Gastrocnemius medialis (tissue), 4 donors: Measurements from ENCODE around the gene MYLK.

Experiments used
- POLR2A ChIP-seq, 2 donors: fragments of 450-650 bp; IDR thresholded peaks; one replicate each; pipeline ENCODE4 v1.6.1; 2017; ENCODE audit warnings: antibody characterized with exemption in 2 of 2, mild to moderate bottlenecking in 2 of 2, moderate library complexity in 2 of 2
- TF ChIP-seq, protein P1 (sequence below), 5 experiments: fragments of 450-650 bp in 3 of 5; fragments of 200-600 bp in 2 of 5; sonication (generic) in 2 of 5; IDR thresholded peaks in 4 of 5; conservative IDR thresholded peaks in 1 of 5; 1 replicate in 4 of 5; 2 replicates in 1 of 5; pipeline ENCODE4 v1.5.1; 2016 to 2019; ENCODE audit warnings: antibody characterized with exemption in 5 of 5, mild to moderate bottlenecking in 3 of 5, moderate library complexity in 3 of 5

- TF ChIP-seq, protein P1, sequence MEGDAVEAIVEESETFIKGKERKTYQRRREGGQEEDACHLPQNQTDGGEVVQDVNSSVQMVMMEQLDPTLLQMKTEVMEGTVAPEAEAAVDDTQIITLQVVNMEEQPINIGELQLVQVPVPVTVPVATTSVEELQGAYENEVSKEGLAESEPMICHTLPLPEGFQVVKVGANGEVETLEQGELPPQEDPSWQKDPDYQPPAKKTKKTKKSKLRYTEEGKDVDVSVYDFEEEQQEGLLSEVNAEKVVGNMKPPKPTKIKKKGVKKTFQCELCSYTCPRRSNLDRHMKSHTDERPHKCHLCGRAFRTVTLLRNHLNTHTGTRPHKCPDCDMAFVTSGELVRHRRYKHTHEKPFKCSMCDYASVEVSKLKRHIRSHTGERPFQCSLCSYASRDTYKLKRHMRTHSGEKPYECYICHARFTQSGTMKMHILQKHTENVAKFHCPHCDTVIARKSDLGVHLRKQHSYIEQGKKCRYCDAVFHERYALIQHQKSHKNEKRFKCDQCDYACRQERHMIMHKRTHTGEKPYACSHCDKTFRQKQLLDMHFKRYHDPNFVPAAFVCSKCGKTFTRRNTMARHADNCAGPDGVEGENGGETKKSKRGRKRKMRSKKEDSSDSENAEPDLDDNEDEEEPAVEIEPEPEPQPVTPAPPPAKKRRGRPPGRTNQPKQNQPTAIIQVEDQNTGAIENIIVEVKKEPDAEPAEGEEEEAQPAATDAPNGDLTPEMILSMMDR (IDR thresholded peaks at IDR 0.05 in 4 of 5, conservative IDR thresholded peaks at IDR 0.05 in 1 of 5), result no peak
- TF ChIP-seq POLR2A (IDR thresholded peaks at IDR 0.05), result no peak
These were observed 206.0 kb downstream of the MYLK start for GRCh38 chr3:123678108-123678511.
